Kidney (tissue), 14 donors: ENCODE results near the gene COL23A1. TPM values are rescaled to one million over a fixed set of nuclear protein-coding genes. Genes with fewer than 3 reads are reported as not detected.

ENCODE experiments used
- DNase-seq, 5 donors: peaks; one replicate each; pipeline ENCODE4 v3.0.0-alpha.2; 2013 to 2020
- FAIRE-seq: peaks from 2 replicates; lab custom pipeline; 2012; peaks lifted over from hg19 to GRCh38; lab: Jason Lieb, UNC
- H3K27ac ChIP-seq, 2 donors: one replicate each; pipeline ENCODE4 v1.7.0; 2013; ENCODE audit warnings: low read depth in 2 of 2, low read length in 2 of 2, inconsistent platforms in 1 of 2
- H3K27me3 ChIP-seq: one replicate; pipeline ENCODE4 v1.7.1; 2013; ENCODE audit warnings: low read length, inconsistent platforms; ENCODE audit not compliant: control insufficient read depth, insufficient read depth
- H3K36me3 ChIP-seq, 3 donors: one replicate each; pipeline versions ENCODE4 v1.7.0 to v1.7.1; 2013; ENCODE audit warnings: low read length in 3 of 3, control low read depth in 1 of 3, inconsistent platforms in 1 of 3; ENCODE audit not compliant: insufficient read depth in 3 of 3, control insufficient read depth in 2 of 3
- H3K4me1 ChIP-seq, 3 donors: one replicate each; pipeline versions ENCODE4 v1.7.0 to v1.7.1; 2013; ENCODE audit warnings: low read length in 3 of 3, inconsistent platforms in 1 of 3, low read depth in 1 of 3; ENCODE audit not compliant: control insufficient read depth in 2 of 3, insufficient read depth in 2 of 3
- H3K4me3 ChIP-seq, 3 donors: one replicate each; pipeline versions ENCODE4 v1.7.0 to v1.8.1; 2013; ENCODE audit warnings: low read length in 3 of 3, control low read depth in 1 of 3, inconsistent platforms in 1 of 3
- H3K9ac ChIP-seq, 3 donors: one replicate each; pipeline versions ENCODE4 v1.7.0 to v1.7.1; 2013; ENCODE audit warnings: low read length in 3 of 3, control low read depth in 1 of 3, inconsistent platforms in 1 of 3
- H3K9me3 ChIP-seq, 3 donors: one replicate each; pipeline versions ENCODE4 v1.7.0 to v1.7.1; 2013; ENCODE audit warnings: low read length in 3 of 3, control low read depth in 1 of 3, inconsistent platforms in 1 of 3; ENCODE audit not compliant: control insufficient read depth in 2 of 3, insufficient read depth in 1 of 3
- intact Hi-C: fragments of 100-400 bp; cut with DNase I; formaldehyde crosslinking; loops from one replicate; pipeline ENCODE4 v1.11.1; 2022
- polyA plus RNA-seq: library from polyadenylated mRNA; stranded (reverse); fragments of 350-450 nt; fragmentation: Illumina TruSeq; extraction: RNeasy Lipid Tissue Mini Kit (QIAGEN cat#74804); gene quantifications from one replicate; pipeline ENCODE4 v1.2.3, GENCODE V29; 2014; ENCODE audit warnings: low read depth, low replicate concordance; ENCODE audit not compliant: insufficient read depth
- total RNA-seq: library from RNA; stranded (reverse); fragmentation: NEBNext Ultra II Directional; extraction: Animal tissue kit (Norgen Biotek cat#: 25700); gene quantifications from one replicate; pipeline ENCODE4 v1.2.1, GENCODE V29; 2021
- TF ChIP-seq, protein P1 (sequence below): IDR thresholded peaks from 3 replicates; pipeline ENCODE4 v1.5.1; 2012; ENCODE audit warnings: mild to moderate bottlenecking, moderate library complexity, borderline replicate concordance; ENCODE audit not compliant: insufficient read depth; ENCODE audit errors: extremely low read depth
- donor health status: control.
- donor health status: control.
- donor health status: control.
- donor health status: control.
- donor health status: control.
- donor health status: DM: yes; HTN: yes; CAD: no.
- donor health status: Normal renal cell carcinoma (clear cell type).

The COL23A1 gene
- total and polyA plus RNA-seq, 2 donors from 2014 or later = 4.1 to 8.7 TPM

DNA sequence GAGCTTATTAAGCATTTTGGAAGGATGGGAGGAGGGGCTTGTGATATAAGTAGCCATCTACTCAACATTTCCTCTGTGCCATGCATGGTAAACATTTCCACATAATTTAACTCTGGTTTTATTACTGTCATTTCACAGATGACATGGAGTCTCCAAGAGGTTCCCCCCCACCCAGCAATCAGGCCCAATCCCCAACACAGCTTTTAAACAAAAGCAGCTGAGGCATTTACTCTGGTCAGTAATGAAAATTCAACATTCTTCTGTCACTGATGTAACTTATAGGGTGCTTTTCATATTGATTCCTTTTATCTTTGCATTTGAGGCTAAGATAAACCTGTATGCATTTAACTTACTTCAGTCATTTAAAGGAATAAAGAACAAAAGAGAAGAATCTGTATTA is 128.1 kb downstream of the COL23A1 start:
- H3K4me3 ChIP-seq = no peak overlapping the region
- H3K4me1 ChIP-seq = peaks cover 0 to 15% (median 8%) of the 10 kb centered on the region in 3 donors
- DNase-seq (no peak), FAIRE-seq (no peak)
- TF ChIP-seq, protein P1, sequence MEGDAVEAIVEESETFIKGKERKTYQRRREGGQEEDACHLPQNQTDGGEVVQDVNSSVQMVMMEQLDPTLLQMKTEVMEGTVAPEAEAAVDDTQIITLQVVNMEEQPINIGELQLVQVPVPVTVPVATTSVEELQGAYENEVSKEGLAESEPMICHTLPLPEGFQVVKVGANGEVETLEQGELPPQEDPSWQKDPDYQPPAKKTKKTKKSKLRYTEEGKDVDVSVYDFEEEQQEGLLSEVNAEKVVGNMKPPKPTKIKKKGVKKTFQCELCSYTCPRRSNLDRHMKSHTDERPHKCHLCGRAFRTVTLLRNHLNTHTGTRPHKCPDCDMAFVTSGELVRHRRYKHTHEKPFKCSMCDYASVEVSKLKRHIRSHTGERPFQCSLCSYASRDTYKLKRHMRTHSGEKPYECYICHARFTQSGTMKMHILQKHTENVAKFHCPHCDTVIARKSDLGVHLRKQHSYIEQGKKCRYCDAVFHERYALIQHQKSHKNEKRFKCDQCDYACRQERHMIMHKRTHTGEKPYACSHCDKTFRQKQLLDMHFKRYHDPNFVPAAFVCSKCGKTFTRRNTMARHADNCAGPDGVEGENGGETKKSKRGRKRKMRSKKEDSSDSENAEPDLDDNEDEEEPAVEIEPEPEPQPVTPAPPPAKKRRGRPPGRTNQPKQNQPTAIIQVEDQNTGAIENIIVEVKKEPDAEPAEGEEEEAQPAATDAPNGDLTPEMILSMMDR = no peak
- no peak overlapping the region for H3K9ac ChIP-seq
- no peaks in the 10 kb centered on the region for H3K9me3 ChIP-seq
- H3K27me3 ChIP-seq = no peaks in the 10 kb centered on the region
- H3K27ac ChIP-seq = no peak overlapping the region
- intact Hi-C loops = no loop called here
- no peaks in the 10 kb centered on the region for H3K36me3 ChIP-seq

DNA sequence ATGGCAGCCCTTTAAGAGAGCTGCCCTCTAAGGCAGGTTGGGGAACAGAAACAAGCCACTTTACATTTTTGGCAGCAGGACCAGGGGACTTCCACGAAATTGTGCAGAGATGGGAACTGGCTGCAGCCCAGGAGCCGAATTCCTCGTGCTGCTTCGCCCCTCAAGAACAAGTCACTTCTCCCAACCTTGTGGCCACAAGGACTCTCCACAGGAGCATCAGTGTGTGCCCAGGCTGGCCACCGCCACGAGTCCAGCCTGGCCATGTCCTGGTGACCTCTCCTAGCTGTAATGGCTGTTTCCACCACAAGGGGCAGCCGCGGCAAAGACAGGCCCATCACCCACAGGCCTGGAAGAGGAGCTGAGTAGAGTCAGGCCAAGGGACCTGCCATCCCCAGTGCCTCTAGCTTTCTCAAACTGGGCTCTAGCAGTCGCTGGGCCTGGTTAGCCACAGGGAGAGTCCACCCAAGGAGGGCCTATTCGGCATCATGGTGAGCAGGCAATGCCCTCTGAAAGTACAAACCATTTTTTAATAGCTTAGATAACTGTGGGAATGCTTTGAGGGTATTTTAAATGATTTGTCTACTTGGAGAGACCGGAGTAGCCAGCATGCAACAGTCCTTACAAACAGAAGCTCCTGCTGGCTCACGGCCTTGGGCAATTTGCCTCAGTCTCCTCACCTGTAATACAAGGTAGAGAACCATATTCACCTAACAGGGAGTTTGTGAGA is 129.0 kb downstream of the COL23A1 start:
- intact Hi-C loops = no loop called here
- DNase-seq = peak; percentile 74 to 87 (median 79)
- Histone ChIP-seq H3K36me3 (no peaks in the 10 kb centered on the region), H3K9ac (no peak overlapping the region), H3K4me3 (no peak overlapping the region), H3K27me3 (no peaks in the 10 kb centered on the region), H3K4me1 (peaks cover 0 to 15% (median 8%) of the 10 kb centered on the region in 3 donors), H3K27ac (no peak overlapping the region), H3K9me3 (no peaks in the 10 kb centered on the region)
- TF ChIP-seq, protein P1 = peak; percentile 83
- FAIRE-seq = no peak

DNA sequence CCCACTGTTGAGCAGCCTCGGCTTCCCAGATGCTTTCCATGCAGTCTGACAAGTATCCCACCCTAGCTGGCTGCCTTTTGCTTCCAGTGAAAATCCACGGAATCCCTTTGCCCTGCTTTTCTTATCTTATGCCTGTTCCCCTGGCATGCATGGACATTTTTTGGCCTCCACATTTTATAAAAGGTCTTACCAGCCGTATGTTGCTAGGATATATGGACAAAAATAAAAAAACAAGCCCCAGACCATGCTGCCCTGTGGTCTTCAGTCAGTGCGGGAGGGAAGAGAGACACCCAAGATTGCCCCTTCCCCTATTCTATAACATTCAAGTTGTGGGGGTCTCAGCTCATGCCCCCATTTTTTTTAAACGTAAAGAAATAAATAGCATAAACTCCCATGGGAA is 129.6 kb downstream of the COL23A1 start:
- no peak overlapping the region for H3K9ac ChIP-seq
- peaks cover 0 to 15% (median 8%) of the 10 kb centered on the region in 3 donors for H3K4me1 ChIP-seq
- no peaks in the 10 kb centered on the region for H3K27me3 ChIP-seq
- H3K9me3 ChIP-seq = no peaks in the 10 kb centered on the region
- intact Hi-C loops = no loop called here
- H3K27ac ChIP-seq = no peak overlapping the region
- FAIRE-seq = no peak
- H3K4me3 ChIP-seq = no peak overlapping the region
- H3K36me3 ChIP-seq = no peaks in the 10 kb centered on the region
- peak in 1 of 5 donors; percentile 17 for DNase-seq
- TF ChIP-seq, protein P1 = no peak
